Right lung (tissue), 10 donors: ENCODE data around the gene STAT5B. TPM values are rescaled to one million over a fixed set of nuclear protein-coding genes. Genes with fewer than 3 reads are reported as not detected.
"Not testable (repeated sequence)": the region's sequence is repeated elsewhere in the genome, so short reads cannot be mapped to it uniquely, and the experiment has no call there.

Source experiments
- DNase-seq, 2 donors: peaks; one replicate each; pipeline ENCODE4 v3.0.0-alpha.2; 2013
- long read RNA-seq, 8 donors: transcript quantifications; one replicate each; lab custom pipeline, GENCODE V29; 2026
- polyA plus RNA-seq, 5 donors: library from polyadenylated mRNA; unstranded; fragments of 120-200 nt; gene quantifications; one replicate each; pipeline versions ENCODE4 v1.2.1 to v1.2.3, GENCODE V29; 2013; ENCODE audit warnings: inconsistent platforms in 1 of 5, low replicate concordance in 1 of 5; ENCODE audit not compliant: insufficient read length in 5 of 5, insufficient read depth in 1 of 5

Gene STAT5B
- polyA plus RNA-seq, result 10 to 100 TPM; 49.8 to 60.2 (median 50.4) TPM
- long read RNA-seq, donor 1, full-length matches to known transcripts, result 9 of 9 reads
- long read RNA-seq, donor 1, partial matches to known transcripts, result 0 of 9 reads
- long read RNA-seq, donor 1, other reads (novel, unspliced or antisense), result 0 of 9 reads
- long read RNA-seq, donor 2, result 0 reads
- long read RNA-seq, donor 3, full-length matches to known transcripts, result 4 of 4 reads
- long read RNA-seq, donor 3, partial matches to known transcripts, result 0 of 4 reads
- long read RNA-seq, donor 3, other reads (novel, unspliced or antisense), result 0 of 4 reads
- long read RNA-seq, donor 4, full-length matches to known transcripts, result 6 of 6 reads
- long read RNA-seq, donor 4, partial matches to known transcripts, result 0 of 6 reads
- long read RNA-seq, donor 4, other reads (novel, unspliced or antisense), result 0 of 6 reads
- long read RNA-seq, donor 5, full-length matches to known transcripts, result 9 of 9 reads
- long read RNA-seq, donor 5, partial matches to known transcripts, result 0 of 9 reads
- long read RNA-seq, donor 5, other reads (novel, unspliced or antisense), result 0 of 9 reads
- long read RNA-seq, donor 6, full-length matches to known transcripts, result 10 of 10 reads
- long read RNA-seq, donor 6, partial matches to known transcripts, result 0 of 10 reads
- long read RNA-seq, donor 6, other reads (novel, unspliced or antisense), result 0 of 10 reads
- long read RNA-seq, donor 7, full-length matches to known transcripts, result 9 of 9 reads
- long read RNA-seq, donor 7, partial matches to known transcripts, result 0 of 9 reads
- long read RNA-seq, donor 7, other reads (novel, unspliced or antisense), result 0 of 9 reads
- long read RNA-seq, donor 8, full-length matches to known transcripts, result 2 of 2 reads
- long read RNA-seq, donor 8, partial matches to known transcripts, result 0 of 2 reads
- long read RNA-seq, donor 8, other reads (novel, unspliced or antisense), result 0 of 2 reads

GRCh38 chr17:42276359-42276608 lies at the start of gene STAT5B:
TSS of gene STAT5B (minus strand) at chr17:42276391. CDS start at chr17:42232127, 44,264 bp downstream.
- DNase-seq, result peak in 1 of 2 donors; percentile 67

GRCh38 chr17:42325026-42325425 lies 48.8 kb upstream of the STAT5B start:
- no peak for DNase-seq

GRCh38 chr17:42323268-42323773 lies 47.1 kb upstream of the STAT5B start:
- DNase-seq, result no peak

GRCh38 chr17:42322382-42323267 lies 46.4 kb upstream of the STAT5B start:
- DNase-seq, result peak; percentile 78 to 87

- DNase-seq, result no peak
Observed at GRCh38 chr17:42321555-42321954, 45.4 kb upstream of the STAT5B start.

- DNase-seq, result not testable (repeated sequence)
Observed at GRCh38 chr17:42317967-42318366, 41.8 kb upstream of the STAT5B start.

GRCh38 chr17:42317266-42317845 lies 41.2 kb upstream of the STAT5B start:
- no peak for DNase-seq

- no peak for DNase-seq
Observed at GRCh38 chr17:42316755-42317154, 40.6 kb upstream of the STAT5B start.

GRCh38 chr17:42315402-42316156 lies 39.4 kb upstream of the STAT5B start:
- DNase-seq, result no peak

- no peak for DNase-seq
Observed at GRCh38 chr17:42313773-42314566, 37.8 kb upstream of the STAT5B start.

GRCh38 chr17:42313389-42313772 lies 37.2 kb upstream of the STAT5B start:
- DNase-seq, result no peak

- DNase-seq, result peak; percentile 80 to 84
Observed at GRCh38 chr17:42312285-42313130, 36.3 kb upstream of the STAT5B start.

- DNase-seq, result no peak
Observed at GRCh38 chr17:42312035-42312284, 35.8 kb upstream of the STAT5B start.

GRCh38 chr17:42311240-42312034 lies 35.2 kb upstream of the STAT5B start:
- DNase-seq, result peak; percentile 89 to 91

GRCh38 chr17:42310787-42311215 lies 34.6 kb upstream of the STAT5B start:
- no peak for DNase-seq

GRCh38 chr17:42309986-42310786 lies 34.0 kb upstream of the STAT5B start:
- no peak for DNase-seq

GRCh38 chr17:42309142-42309541 lies 33.0 kb upstream of the STAT5B start:
- no peak for DNase-seq
